Choroid plexus epithelial cell (primary cell): ENCODE measurements around the gene TWIST2.

Experiments used
- DNase-seq: peaks from one replicate; pipeline ENCODE4 v3.0.0-alpha.2; 2010; ENCODE audit warnings: low read depth
- H3K4me3 ChIP-seq: 2 replicates; pipeline ENCODE4 v1.5.1; 2011; ENCODE audit warnings: low read depth, mild to moderate bottlenecking, control low read depth, low read length, moderate library complexity
- CTCF ChIP-seq: conservative IDR thresholded peaks from 2 replicates; pipeline ENCODE4 v1.5.1; 2011; ENCODE audit warnings: low read depth, mild to moderate bottlenecking, control low read depth, inconsistent platforms, low read length, moderate library complexity

Gene TWIST2

GRCh38 chr2:238870261-238870660, 22.4 kb downstream of the TWIST2 start:
- H3K4me3 ChIP-seq = no peak overlapping the region
- TF ChIP-seq CTCF = no peak
- no peak for DNase-seq

DNA sequence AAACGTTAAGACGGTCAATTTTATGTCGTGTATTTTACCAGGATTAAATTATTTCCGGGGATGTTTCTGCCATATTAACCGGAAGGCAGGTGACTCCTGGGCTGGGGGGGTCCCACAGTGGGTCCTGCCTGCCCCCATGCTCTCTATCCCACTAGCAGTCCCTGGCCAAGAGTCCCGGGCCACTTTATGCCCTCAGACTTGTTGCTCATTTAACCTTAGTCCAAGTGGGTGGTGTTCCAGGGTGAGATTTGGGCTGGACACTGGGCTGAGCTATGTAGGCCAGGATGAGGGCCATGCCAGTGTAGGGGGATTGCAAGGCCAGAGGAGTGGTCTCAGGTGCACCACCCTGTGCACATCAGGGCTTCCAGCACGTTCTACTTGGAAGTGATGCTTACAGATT, 24.1 kb downstream of the TWIST2 start:
- no peak for DNase-seq
- no peak overlapping the region for H3K4me3 ChIP-seq
- no peak for TF ChIP-seq CTCF

DNA sequence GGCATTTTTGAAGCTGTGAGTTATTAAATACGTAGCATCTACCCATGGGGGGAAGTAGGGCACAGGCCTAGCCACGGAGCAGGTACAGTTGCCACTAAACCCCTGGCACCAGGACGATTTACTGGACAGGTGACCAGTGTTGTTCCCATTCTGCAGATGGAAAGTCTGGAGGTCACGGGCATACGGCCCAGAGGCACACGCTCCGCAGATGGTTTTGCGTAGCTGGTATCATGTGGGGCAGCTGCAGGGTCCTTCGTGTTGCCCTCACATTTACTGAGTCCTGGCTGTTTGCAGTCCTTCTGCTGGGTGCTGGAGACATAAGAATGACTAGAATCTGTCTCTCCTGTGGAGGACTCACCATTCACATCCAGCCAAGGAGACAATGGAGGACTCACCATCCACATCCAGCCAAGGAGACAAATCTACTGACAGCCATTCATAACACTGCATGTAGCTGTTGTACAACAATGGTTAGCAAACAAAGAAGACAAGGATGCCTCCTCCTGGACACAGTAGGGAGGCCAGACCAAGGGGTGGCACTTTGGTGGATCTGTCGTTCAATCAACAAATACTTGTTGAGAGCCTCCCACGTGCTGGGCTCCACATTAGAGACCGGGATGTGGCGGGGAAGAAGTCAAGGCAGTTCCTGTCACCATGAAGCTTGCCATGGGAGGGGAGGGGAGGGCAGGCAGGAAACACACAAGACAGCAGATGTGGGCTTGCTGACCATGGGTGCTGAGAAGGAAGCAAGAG, 24.9 kb downstream of the TWIST2 start:
- no peak for DNase-seq
- no peak overlapping the region for H3K4me3 ChIP-seq
- TF ChIP-seq CTCF = no peak

DNA sequence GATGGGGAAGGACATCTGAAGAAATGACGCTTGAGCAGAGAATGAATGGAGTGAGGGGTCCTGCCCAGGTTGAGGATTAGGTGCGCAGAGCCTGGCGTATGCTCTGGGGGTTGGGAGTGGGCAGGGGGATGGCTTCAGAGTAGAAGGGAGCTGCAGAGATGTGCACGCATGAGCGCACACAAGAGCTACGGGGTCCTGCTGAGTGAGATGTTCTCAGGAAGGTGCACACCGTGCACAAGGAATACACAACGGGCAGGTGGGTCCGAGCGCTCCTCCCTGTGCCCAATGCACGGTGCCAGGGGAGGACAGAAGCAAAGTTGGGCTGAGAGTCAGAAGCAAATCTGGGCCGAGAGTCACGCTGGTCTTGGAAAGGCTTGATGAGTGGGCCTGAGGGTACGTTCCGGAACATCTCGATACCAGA, 25.5 kb downstream of the TWIST2 start:
- no peak for DNase-seq
- no peak overlapping the region for H3K4me3 ChIP-seq
- TF ChIP-seq CTCF = no peak

DNA sequence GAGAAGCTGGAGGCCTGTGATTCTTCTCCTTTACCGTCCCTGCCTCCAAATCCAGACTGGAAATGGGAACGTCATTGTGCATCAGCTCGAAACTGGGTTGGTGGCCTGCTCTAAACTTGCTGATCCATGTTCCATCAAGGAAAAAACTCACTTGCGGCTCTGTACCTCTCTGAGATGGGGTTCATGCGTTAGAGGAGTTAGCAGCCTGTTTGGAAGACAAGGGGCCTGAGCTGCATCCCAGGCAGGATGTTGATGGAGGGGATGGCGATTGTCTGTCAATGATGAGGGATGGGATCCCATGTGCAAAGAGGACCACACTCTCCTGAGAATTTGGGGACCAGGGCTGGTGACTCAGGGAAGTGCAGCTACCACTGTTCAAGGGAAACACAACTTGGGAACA, 26.0 kb downstream of the TWIST2 start:
- no peak for DNase-seq
- TF ChIP-seq CTCF = no peak
- no peak overlapping the region for H3K4me3 ChIP-seq

GRCh38 chr2:238874330-238875050, 26.6 kb downstream of the TWIST2 start:
- no peak overlapping the region for H3K4me3 ChIP-seq
- no peak for DNase-seq
- TF ChIP-seq CTCF = no peak

- peak; percentile 75 for DNase-seq
- no peak overlapping the region for H3K4me3 ChIP-seq
- TF ChIP-seq CTCF = peak; percentile 72
Measured at GRCh38 chr2:238875101-238875470, 27.2 kb downstream of the TWIST2 start.
